GM19395 (cell line): ENCODE measurements around the gene ZDHHC5.
"Not testable (repeated sequence)": the region's sequence is repeated elsewhere in the genome, so short reads cannot be mapped to it uniquely, and the experiment has no call there.

Experiments
- ATAC-seq: cut with Tn5 transposase; IDR thresholded peaks from one replicate; pipeline ENCODE4 v1.9.1; 2021; ENCODE audit warnings: mild to moderate bottlenecking, moderate library complexity; ENCODE audit not compliant: unreplicated experiment

The ZDHHC5 gene

GRCh38 chr11:57663975-57664374, 3.9 kb upstream of the ZDHHC5 start:
- ATAC-seq: no peak

DNA sequence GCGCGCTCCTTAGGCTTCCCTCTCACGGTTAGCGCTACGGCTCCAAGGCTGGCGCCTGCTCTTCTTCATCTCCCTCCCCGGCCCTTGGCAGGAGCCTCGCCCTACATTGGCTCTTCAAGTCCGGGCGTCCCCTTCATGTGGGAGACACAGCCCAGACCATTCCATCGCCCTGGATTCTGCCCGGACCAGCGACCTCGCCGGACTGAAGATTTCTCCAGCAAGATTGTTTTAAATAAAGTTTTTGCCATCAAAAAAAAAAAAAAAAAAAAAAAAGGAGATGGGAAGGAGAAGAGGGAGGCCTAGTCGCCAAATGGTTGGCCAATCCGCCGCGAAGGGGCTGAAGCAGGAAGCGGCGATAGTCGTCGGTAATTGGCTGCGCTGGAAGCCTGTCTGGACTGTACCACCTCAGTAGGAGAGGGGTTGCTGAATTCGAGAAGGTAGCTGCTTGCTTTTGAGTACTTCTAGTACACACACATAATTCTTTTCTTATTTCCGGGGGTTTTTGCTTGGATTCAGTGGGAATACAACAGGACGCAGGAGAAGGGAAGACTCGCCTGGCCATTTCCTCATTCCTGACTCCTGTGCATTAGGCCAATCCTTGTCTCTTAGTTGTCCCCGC, 688 bp upstream of the ZDHHC5 start:
- ATAC-seq: peak; percentile 76

DNA sequence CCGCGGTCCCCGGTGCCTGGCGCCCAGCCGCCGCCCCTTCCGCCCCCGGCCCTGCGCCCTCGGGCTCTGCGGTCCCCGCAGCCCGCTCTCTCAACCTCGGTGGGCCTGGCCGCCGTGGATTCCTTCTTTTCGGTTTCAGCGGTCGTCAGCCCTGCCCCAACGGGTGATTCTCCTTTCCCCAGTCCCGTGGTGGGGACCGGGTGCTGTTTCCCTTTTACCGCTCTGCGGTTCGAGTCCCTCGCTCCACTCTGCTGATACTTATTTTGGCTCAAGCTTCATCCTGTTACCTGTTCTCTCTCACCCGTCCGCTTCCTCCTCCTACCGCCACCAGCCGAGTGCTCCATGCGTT, 494 bp downstream of the ZDHHC5 start:
- ATAC-seq: peak; percentile 17

DNA sequence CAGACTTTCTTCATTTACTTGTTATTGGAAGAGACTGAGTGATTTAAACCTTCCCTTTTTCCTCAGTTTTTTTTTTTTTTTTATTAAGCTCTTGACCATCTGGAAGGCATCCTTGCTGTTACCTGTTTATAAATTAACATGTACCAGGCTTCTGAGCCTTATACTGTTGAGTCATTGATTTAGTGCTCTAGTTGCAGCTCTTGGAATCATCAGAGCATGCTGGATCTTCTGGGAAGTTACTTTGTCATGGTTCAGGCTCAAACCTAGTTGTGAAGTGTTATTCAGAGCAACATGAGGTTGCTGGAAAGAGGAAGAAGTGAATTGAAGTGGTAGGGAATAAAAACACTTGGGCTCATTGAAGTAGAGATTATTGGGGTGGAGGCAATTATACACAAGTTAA, 6.3 kb downstream of the ZDHHC5 start:
- no peak for ATAC-seq

DNA sequence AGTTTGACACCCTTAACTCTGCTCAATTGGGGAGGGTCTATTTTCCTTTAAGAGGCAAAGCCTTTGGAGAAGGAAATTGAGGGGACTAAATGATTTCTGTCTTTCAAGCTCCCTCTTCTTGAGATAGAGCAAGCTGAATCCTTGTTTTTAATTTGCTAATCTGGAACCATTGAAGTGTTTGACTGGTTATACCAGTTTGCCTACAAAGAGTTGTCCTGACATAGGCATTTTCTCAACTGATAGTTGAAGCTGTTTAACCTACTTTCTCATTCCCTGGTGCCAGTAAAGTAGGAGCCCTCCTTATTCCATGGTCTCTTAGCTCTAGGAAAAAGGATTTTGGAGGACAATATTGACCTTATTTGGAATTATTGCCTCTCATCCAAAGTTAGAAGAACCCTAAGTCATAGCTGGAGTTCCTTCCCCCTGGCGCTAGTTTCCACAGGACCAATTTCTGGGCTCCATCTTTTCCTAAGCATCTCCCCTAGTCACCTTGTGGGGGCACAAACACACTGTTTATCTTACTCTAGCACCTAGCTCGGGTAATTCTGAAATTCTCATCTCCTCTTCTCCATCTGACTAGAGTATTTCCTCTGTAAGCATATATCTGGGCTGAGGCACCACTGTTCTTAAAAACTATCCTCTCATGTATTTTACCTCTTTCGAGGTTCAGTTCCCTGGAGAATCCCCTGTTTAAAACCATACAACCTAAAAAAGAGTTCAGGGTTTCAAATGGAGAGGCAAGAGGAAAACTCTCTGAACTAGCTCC, 7.4 kb downstream of the ZDHHC5 start:
- no peak for ATAC-seq

GRCh38 chr11:57679396-57679795, 11.5 kb downstream of the ZDHHC5 start:
- no peak for ATAC-seq

- peak; percentile 56 for ATAC-seq
Observed at GRCh38 chr11:57680552-57680874, 12.6 kb downstream of the ZDHHC5 start.

- ATAC-seq: no peak
Observed at GRCh38 chr11:57681168-57681567, 13.3 kb downstream of the ZDHHC5 start.

DNA sequence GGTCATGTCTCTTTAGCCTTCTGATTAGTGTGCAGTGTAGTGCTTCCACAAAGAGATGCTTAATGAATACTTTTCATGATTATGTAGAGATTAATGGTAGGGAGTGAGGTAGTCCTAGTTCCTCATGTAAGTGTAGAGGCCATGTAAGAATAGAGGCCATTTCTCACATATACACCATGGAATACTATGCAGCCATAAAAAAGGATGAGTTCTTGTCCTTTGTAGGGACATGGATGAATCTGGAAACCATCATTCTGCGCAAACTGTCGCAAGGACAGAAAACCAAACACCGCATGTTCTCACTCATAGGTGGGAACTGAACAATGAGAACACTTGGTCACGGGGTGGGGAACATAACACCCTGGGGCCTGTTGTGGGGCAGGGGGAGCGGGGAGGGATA, 22.6 kb downstream of the ZDHHC5 start:
- ATAC-seq: not testable (repeated sequence)

DNA sequence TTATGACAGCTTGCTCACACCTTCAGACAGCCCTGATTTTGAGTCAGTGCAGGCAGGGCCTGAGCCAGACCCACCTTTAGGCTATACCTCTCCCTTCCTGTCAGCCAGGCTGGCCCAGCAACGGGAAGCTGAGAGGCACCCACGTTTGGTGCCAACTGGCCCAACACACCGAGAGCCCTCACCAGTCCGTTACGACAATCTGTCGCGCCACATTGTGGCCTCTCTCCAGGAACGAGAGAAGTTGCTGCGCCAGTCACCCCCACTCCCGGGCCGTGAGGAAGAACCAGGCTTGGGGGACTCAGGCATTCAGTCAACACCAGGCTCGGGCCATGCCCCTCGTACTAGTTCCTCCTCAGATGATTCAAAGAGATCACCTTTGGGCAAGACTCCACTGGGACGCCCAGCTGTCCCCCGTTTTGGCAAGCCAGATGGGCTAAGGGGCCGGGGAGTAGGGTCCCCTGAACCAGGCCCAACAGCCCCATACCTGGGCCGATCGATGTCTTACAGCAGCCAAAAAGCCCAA, 31.0 kb downstream of the ZDHHC5 start:
- ATAC-seq: no peak

DNA sequence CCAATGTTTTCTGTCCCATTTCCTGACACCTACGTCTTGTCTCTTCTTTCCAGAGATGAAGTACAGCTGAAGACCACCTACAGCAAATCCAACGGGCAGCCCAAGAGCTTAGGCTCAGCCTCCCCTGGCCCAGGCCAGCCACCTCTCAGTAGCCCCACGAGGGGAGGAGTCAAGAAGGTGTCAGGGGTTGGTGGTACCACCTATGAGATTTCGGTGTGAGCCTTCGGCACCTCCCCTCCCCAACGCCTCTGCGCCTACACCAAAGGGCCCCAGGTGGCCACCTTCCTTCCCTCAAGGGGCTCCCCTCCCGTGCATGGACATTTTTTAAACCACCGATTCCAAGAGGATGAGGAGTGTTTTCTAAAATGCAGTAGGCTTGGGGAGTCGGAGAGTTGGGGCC, 31.9 kb downstream of the ZDHHC5 start:
- ATAC-seq: no peak

- ATAC-seq: no peak
Observed at GRCh38 chr11:57700425-57700824, 32.5 kb downstream of the ZDHHC5 start.

DNA sequence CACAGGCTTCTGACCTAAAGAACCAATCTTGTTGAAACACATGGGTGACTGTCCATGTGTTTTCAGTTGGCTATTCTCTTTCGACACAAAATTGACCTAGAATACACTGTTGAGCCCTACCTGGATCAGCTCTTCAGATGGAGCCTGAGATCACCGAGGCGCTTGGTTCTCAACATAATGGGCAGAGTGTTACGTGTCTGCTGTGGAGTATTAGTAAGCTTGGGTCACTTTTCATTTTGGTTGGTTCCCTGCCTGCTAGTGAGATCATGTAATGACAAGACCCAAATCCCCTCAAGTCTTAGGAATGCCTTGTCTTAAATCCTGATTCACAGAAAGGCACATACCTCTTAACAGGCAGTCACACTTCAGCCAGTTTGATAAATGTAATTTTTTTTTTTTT, 35.4 kb downstream of the ZDHHC5 start:
- no peak for ATAC-seq

DNA sequence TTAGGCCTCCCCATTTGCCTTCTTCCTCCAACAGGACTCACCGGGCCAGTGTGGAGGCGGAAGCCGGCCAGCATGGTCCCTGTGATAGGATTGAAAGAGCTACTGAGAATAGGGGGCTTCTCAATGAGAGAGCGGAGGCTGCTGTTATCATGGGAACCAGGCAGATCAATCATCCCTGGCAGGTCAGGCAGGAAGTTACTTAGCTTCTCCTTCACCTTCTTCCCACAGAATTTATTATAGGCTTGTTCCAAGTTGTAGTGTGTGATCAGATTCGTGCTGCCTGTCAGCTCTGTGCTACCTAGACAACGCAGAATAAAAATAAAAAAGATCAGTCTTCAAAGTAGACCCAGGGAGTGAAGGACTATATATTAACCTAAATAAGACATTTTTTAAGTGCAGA, 37.0 kb downstream of the ZDHHC5 start:
- no peak for ATAC-seq

- not testable (repeated sequence) for ATAC-seq
Observed at GRCh38 chr11:57705432-57705831, 37.5 kb downstream of the ZDHHC5 start.

GRCh38 chr11:57709802-57710367, 42.0 kb downstream of the ZDHHC5 start:
- ATAC-seq: no peak

DNA sequence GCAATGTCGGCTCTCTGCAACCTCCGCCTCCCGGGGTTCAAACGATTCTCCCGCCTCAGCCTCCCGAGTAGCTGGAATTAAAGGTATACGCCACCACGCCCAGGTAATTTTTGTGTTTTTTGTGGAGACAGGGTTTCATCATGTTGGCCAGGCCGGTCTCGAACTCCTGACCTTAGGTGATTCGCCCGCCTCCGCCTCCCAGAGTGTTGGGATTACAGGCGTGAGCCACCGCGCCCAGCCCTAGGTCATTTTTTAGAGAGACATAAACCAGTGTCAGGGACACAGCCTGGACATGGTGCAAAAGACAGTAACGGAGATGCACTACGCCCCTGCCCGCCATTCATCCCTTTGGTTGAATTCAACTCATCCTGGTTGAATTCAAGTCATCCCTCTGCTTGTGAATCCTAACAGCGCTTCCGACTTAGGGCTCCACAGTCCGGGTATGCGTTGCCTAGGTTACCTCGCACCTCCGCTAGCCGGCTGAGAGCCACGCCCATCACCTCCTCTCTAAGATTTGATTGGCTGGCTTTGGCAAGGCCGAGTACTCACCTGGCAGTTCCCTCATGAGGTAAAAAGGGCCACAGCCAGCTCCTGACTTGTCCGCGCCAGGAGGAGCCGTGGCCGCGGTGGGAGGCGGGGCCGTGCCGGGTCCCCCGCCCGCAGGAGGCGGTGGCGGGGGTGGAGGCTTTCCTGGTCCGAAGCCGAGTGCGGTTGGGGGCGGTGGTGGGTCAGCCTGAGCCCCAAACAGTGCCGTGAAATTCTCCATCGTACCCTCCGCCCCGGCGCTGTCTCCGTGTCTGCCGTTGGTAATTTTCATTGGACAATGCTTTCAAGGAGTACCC, 43.7 kb downstream of the ZDHHC5 start, which contains the start of gene MED19:
MED19 (minus strand) TSS at position 802 of the 842 bp plus-strand sequence; CDS start at position 766, 36 bp downstream.
- peak; percentile 52 for ATAC-seq

- peak; percentile 96 for ATAC-seq
Observed at GRCh38 chr11:57712256-57713150, 44.6 kb downstream of the ZDHHC5 start, which contains the start of gene TMX2. Gene TMX2, plus strand, starts transcription at chr11:57712593. Its CDS starts 26 bp downstream, at chr11:57712619.

DNA sequence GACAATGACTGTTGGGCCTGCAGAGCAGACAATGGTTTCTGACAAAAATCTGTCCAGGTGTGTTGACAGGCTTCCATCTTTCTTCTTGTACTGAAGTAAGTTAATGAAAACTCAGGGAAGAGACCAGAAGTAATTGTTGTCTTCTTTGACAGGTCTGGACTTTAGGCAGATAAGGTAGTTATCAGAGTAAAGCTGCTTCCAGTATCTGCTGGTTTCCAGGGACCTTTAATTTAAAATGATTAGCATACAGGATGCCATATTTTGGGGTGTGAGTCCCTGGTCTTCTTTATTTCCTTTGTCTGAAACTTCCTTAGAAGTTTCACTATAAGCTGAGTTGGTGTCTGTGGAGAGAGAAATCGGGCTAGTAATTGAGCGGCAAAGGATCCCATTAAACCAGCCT, 45.9 kb downstream of the ZDHHC5 start:
- ATAC-seq: no peak

GRCh38 chr11:57716726-57717125, 48.8 kb downstream of the ZDHHC5 start:
- ATAC-seq: not testable (repeated sequence)
